ENCODE data around the gene TIGIT. TPM values are rescaled to one million over a fixed set of nuclear protein-coding genes. Genes with fewer than 3 reads are reported as not detected.

Gene TIGIT
- total and polyA plus RNA-seq, 2 of the 13 experiments (the other 11 are each of a cell fraction or from before 2014, with no cell fraction given) = not detected

GRCh38 chr3:114331007-114331406 lies 37.2 kb downstream of the TIGIT start:
- H3K9ac ChIP-seq (ENCODE audit: insufficient read depth, low read depth, low read length) = no peak overlapping the region
- no TSS peak for BruUV-seq (replicated peaks)
- in situ Hi-C loops (cut with HindIII; ENCODE audit: extremely low pct_ligation_motif_present, low pct_unique_long_range_greater_than_20kb) = no loop called here
- no peaks in the 10 kb centered on the region for H3K27me3 ChIP-seq (ENCODE audit: control insufficient read depth in 1 of 2, insufficient read depth in 2 of 2, low read length in 2 of 2)
- ChIA-PET POLR2A (no interaction called here), CTCF (ENCODE audit: low intra/inter-chr PET ratio, low total read pairs) (no interaction called here)
- no peaks in the 10 kb centered on the region for H3K9me3 ChIP-seq (ENCODE audit: low read length)
- no peak overlapping the region for H3K27ac ChIP-seq (ENCODE audit: extremely low read length, insufficient read depth, low read length)
- peak; percentile 78 for ATAC-seq
- no peak for FAIRE-seq
- H3K4me1 ChIP-seq (ENCODE audit: insufficient read depth, low read length) = peaks cover 15% of the 10 kb centered on the region
- TF ChIP-seq ZMYM4 (CRISPR knock-in tag; IDR thresholded peaks at IDR 0.05) (no peak), ZNF18 (CRISPR knock-in tag; IDR thresholded peaks at IDR 0.05; ENCODE audit: insufficient replicate concordance) (no peak), HNRNPH1 (optimal IDR thresholded peaks at IDR 0.05; ENCODE audit: low read depth, low read length) (no peak), IKZF5 (CRISPR knock-in tag; IDR thresholded peaks at IDR 0.05) (no peak), MIER2 (CRISPR knock-in tag; IDR thresholded peaks at IDR 0.05) (no peak), ZFP36L1 (CRISPR knock-in tag; IDR thresholded peaks at IDR 0.05) (no peak), SPEN (CRISPR knock-in tag; IDR thresholded peaks at IDR 0.05; ENCODE audit: low read depth) (no peak), FLYWCH1 (CRISPR knock-in tag; IDR thresholded peaks at IDR 0.05) (no peak), ZNF276 (CRISPR knock-in tag; IDR thresholded peaks at IDR 0.05; ENCODE audit: low read depth) (no peak), PRDM10 (CRISPR knock-in tag; IDR thresholded peaks at IDR 0.05; ENCODE audit: low read depth) (no peak), ZKSCAN1 (IDR thresholded peaks at IDR 0.05; ENCODE audit: low read length) (no peak), ZSCAN12 (CRISPR knock-in tag; IDR thresholded peaks at IDR 0.05) (no peak)
- no peak overlapping the region for H3K4me2 ChIP-seq (ENCODE audit: low read depth, low read length)
- intact Hi-C loops (cut with micrococcal nuclease; ENCODE audit: unreplicated experiment) = no loop called here
- no peaks in the 10 kb centered on the region for H4K20me1 ChIP-seq (ENCODE audit: insufficient read depth, low read length)
- WGBS (ENCODE audit: low lambda C conversion rate) = 100% methylated on average over 1 of the region's 2 CpGs
- no peaks in the 10 kb centered on the region for H3K36me3 ChIP-seq (replicated peaks in 1 of 2; ENCODE audit: control insufficient read depth in 1 of 2, insufficient read depth in 2 of 2, low read length in 2 of 2)
- no peaks in the 10 kb centered on the region for H3K79me2 ChIP-seq (ENCODE audit: insufficient read depth, low read length)
- H2AFZ ChIP-seq (ENCODE audit: low read length) = no peak overlapping the region
- peak; percentile 28 for DNase-seq (ENCODE audit: low spot score)
- no peak overlapping the region for H3K4me3 ChIP-seq (replicated peaks in 1 of 3; ENCODE audit: insufficient read depth in 1 of 3, low read depth in 2 of 3, low read length in 3 of 3)

All from HepG2 (cell line).